T-helper 2 cell treated with Interferon-gamma antibody and Interleukin-4, amounts not matched to agents 100 ng/mL and 5 ng/mL, for 36 hours (primary cell): ENCODE data around the gene SLC2A6. TPM values are rescaled to one million over a fixed set of nuclear protein-coding genes. Genes with fewer than 3 reads are reported as not detected.

Experiments
- intact Hi-C: fragments of 100-400 bp; cut with micrococcal nuclease; formaldehyde crosslinking; loops from one replicate; pipeline ENCODE4 v1.15.1; 2023
- total RNA-seq: library from RNA; stranded (reverse); gene quantifications from 2 replicates; pipeline ENCODE4 v1.2.3, GENCODE V29; 2022

Gene SLC2A6
- total RNA-seq, 1 donor from 2014 or later: 2.6 TPM

DNA sequence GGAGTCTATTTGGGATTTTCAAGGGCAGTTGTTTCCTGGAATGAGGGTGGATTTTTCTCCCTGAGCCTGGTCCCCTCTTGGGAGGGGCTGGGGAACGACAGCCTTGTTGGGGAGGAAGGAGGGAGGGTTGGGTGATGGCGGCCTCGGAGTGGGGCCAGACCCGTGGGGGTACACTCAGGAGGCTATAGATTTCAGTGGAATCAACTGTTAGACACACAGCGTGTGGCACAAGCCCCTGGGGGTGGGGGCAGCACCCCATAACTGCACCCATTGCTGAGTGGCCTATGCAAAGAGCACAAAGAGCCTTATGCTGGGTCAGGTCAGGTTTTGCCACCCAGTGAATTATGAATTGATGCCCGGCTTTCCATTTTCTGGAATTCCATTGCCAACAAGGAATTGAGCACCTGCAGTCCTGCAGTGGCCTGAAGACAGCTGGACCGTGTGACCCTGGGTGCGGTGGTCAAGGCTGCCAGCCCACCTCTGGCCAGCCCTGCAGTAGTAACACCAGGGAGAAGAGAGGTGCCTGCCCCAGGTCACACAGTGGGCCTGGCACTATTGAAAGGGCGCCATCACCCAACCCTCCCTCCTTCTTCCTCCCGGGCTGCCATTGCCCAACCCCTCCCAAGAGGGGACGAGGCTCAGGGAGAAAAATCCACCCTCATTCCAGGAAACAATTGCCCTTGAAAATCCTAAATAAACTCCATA lies 37.5 kb upstream of the SLC2A6 start:
- intact Hi-C loops: no loop called here

DNA sequence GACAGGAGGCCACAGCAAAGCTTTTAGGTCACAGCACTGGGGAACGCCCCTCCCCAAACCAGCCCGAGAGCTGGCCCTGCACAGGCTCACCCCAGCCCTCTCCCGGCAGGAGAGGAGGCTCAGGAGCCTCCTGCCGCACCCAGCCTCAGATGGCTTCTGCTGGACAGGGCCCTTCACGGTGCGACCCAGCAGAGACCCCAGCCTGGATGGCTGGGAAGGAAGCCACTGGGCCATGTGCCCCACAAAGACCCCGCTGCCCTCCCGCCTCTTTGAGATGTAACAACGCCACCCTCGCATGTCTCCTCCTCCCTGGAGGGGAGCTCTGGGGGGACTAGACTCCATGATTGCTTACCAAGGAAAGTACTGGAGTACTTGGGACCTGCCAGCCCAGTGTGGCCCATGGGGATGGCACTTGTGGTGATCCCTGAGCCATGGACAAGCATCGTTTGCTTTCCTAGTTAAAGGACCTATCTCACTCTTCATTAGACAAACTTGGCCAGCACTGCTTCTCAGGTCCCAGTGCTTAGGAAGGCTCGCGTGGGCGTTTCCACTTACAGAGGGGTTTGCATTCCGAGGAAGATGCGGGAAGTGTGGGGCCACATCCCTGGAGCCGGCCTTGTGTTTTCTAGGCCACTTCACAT lies 36.8 kb upstream of the SLC2A6 start:
- intact Hi-C loops: no loop called here

GRCh38 chr9:133515240-133515610 lies 36.3 kb upstream of the SLC2A6 start:
- intact Hi-C loops: no loop called here

GRCh38 chr9:133514460-133515239 lies 35.8 kb upstream of the SLC2A6 start:
- intact Hi-C loops: no loop called here

- intact Hi-C loops: no loop called here
These were observed 34.6 kb upstream of the SLC2A6 start for GRCh38 chr9:133513214-133514100.

GRCh38 chr9:133512253-133513213 lies 33.6 kb upstream of the SLC2A6 start:
- intact Hi-C loops: no loop called here

DNA sequence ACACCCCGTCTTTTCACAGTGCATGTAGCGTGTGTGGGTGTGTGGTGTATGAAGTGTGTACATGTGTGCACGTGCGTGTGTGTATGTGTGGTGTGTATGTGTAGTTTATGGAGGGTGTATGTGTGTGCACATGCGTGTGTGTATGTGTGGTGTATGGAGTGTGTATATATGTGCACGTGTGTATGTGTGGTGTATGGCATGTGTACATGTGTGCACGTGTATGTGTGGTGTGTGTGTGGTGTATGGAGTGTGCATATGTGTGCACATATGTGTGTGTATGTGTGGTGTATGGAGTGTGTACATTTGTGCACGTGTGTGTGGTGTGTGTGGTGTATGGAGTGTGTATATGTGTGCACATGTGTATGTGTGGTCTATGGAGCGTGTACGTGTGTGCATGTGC lies 32.7 kb upstream of the SLC2A6 start:
- intact Hi-C loops: no loop called here

DNA sequence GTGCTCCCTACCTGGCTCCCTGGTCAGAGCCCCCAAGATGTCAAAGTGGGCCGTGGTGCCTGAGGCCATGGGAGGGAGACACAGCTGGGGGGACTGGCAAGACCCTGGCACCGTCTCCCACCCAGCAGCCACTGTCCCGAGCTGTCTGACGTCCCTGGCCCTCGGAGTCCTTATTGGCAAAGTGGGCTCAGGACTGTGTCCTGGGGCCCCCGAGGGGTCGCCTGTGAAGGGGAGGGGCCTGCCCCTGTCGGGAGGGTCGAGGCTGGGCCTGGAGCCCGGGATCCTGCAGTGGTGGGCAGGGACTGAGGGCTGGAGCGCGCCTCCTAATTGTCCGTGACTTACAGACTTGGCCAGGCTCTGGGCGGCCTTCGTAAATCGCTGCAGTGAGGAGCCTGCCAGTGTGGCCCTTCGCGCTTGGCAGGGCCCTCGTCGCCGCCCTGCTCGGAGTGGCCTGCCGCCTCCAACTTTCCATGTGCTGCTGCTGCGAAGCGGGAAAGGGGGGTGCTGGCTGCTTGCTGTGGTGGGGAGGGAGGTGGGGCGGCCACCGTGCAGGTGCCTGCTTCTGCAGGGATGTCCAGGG lies 32.1 kb upstream of the SLC2A6 start:
- intact Hi-C loops: no loop called here

DNA sequence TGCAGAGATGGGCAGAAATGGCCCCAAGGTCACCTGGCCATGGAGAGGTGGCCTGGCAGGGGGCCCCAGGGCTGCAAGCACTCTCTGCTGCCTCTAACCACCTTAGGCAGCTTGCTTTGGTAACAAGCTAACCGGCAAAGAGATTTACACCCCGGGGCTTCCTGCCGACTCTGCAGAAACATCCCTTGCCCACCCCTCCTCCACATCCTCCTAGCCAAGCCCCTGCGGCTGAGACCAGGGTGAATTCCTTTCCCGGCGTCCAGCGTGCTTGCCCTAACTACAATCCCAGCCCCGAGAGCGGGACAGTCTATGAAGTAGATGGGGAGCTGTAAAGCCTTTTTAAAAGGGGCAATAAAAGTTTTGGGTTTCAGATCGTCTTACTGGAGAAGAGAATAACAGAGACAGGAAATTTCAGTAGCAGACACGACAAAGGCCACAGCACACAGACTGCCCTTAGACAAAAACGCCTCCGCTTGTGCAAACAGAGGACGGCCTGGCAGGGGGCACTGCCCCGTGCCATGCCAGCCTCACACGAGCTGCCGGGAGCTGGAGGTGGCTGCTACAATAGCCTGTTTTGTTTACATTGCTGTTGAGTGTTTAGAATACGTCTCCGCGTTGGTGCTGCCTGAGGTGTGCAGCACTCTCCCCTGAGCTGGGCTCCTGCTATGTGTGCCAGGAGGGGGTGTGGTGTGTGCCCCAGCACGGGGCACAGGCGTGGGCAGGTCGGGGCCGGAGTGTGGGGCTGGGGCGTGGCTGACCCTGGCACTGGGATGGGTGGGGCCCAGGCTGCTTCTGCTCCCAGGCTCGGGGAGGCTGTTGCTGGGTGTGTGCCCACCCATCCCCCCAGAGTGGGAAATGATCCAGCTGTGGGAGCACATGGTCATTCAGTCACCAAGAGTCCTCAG lies 30.5 kb upstream of the SLC2A6 start:
- intact Hi-C loops: loop anchor here (1.0 kb wide), 1 partner anchor 23 kb away; no protein-coding TSS in a partner anchor

DNA sequence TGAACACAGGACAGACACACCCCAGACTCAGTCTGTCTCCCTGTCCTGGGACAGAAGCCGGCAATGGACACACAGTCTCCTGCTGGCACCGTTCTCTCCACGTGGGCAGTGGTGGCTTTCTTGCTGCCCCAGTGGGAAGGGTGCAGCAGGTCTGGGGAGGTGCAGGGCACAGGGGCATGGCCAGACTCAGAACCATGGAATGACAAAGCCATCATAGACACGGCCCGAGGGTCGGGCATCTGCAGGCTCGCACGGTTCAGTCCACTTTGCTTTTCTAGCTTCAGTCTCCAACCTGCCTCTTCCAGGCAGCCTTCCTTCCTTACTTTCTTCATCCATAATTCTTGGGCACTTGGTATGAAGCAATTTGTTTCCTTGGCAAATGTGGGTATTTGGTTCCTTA lies 29.1 kb upstream of the SLC2A6 start:
- intact Hi-C loops: no loop called here

- intact Hi-C loops: no loop called here
These were observed 28.5 kb upstream of the SLC2A6 start for GRCh38 chr9:133507246-133507965.

DNA sequence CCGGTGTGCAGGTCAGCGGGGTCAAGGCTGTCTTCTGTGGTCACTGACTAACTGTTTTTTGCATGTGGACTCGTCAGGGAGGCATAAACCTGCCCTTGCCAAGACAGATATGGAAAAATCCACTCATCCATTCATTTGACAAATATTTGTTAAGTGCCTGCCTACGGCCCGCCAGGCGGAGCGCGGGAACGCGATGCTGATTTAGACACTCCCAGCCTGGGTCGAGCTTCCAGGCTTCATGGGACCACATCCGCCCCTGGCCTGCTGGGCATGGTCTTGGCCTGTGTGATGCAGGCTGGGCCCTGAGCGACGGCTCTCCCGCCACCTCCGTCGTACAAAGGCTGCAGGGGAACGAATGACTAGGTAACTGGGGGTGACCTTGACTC lies 27.7 kb upstream of the SLC2A6 start:
- intact Hi-C loops: no loop called here

DNA sequence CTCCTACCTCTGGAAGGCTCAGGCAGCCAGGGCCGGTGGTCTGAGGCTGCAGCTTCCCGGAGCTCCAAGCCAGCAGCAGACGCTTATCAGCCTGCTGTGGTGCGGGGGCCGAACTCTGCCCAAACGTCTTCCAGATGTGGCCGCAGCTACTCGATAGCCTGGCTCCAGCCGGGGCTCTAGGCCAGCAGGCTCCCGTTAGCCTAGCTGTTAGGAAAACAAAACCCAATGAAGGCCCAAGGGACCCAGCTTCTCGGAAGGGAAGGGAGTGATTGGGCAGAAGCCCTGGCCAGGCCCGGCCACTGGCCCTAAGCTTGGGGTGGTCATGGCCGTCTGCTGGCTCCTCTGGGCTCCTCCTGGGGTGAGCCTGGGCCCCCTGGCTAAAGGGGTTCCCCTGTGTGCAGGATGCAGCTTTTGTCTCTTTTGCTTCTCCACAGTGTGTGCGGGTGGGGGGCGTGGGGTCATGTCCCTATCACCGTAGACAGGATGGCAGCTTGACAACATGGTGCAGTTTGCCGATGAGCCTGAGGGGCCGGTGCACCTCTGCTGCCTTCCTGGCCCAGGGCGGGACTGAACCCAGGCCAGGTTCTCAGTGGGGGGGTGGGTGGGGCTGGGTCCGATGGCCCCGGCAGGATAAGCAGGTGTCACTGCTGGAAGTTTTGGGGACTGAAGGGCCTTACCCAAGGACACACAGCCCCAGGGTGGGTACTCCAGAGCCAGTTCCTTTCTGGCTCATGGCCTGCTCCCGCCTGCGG lies 27.2 kb upstream of the SLC2A6 start:
- intact Hi-C loops: no loop called here

DNA sequence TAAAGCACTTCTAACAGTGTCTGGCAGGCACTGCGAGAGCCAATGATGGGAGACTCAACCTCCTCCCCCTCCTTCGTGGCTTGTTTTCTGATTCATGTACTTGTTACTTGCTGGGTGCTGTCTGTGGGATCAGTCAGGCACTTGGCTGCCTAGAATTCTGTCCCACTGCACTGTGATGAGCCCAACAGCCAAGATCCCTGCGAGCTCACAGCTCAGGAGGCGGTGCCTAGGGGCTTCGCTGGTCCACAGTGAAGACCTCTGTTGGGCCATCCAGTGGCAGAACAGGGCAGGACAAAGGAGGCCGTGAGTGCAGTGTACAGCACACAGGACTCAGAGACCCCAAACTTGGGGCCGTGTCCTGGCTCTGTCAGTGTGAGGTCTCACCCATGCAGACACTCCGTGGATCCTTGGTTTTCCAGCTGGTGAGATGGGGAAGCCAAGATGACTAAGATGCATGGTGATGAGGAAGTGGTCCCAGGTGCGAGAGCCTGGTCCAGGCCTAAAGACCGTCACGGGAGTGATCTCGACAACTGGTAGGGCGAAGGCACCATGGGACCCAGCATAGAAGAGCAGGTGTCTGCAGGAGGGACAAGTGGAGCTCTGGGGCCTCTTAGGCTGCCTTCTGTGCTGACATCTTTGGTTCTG lies 26.4 kb upstream of the SLC2A6 start:
- intact Hi-C loops: no loop called here

DNA sequence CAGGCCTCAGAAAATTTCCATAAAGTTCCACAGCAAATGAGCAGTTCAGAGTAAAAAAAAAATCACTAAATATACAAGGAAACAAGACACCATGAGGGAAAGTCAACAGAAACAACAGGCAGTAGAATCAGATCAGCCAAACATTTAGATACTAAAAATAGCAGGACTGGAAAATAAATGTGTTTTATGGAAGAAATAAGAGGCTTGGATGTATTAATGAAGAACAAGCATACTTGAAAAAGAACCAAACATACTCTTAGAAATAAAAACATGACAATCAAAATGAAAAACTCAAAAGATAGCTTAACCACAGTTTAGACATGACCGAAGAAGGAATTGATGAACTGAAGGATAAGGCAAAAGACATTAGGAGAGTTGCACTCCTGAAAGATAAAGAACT lies 23.2 kb upstream of the SLC2A6 start:
- intact Hi-C loops: no loop called here

DNA sequence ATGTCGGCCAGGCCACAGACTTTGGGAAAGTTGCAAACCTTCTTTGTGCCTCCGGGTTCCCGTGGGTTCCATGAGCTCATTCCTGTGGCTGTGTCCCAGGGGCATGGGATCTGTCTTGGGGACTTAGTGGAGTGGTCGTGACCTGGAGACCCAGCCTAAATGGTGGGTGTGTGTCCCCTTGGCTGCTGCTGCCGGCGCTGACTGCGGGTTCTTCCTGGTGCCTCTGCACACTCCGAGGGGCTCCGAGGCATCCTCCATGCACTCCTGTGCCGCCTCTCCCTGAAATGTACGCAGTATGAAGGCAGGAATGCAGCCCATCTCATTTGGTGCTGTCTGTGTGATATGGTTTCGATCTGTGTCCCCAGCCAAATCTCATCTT lies 21.0 kb upstream of the SLC2A6 start:
- intact Hi-C loops: no loop called here
